Osteocyte (in vitro differentiated cells): Measurements from ENCODE around the gene PLEK. TPM values are rescaled to one million over a fixed set of nuclear protein-coding genes. Genes with fewer than 3 reads are reported as not detected.
A peak's percentile ranks its signal among the peaks of the same experiment; 100 is the strongest.

Source experiments
- DNase-seq: peaks from one replicate; pipeline ENCODE4 v3.0.0; 2021; ENCODE audit warnings: mixed read lengths; ENCODE audit not compliant: unreplicated experiment; ENCODE audit errors: extremely low spot score
- H3K27ac Mint-ChIP-seq: one replicate; pipeline ENCODE4 v1.8.0; 2021; ENCODE audit warnings: mild to moderate bottlenecking, mixed read lengths; ENCODE audit not compliant: unreplicated experiment
- H3K27me3 Mint-ChIP-seq: one replicate; pipeline ENCODE4 v1.8.0; 2021; ENCODE audit warnings: mixed read lengths; ENCODE audit not compliant: unreplicated experiment
- H3K36me3 Mint-ChIP-seq: one replicate; pipeline ENCODE4 v1.8.0; 2021; ENCODE audit warnings: mixed read lengths; ENCODE audit not compliant: unreplicated experiment
- H3K4me1 Mint-ChIP-seq: one replicate; pipeline ENCODE4 v1.8.0; 2021; ENCODE audit warnings: mixed read lengths; ENCODE audit not compliant: unreplicated experiment
- H3K4me3 Mint-ChIP-seq: one replicate; pipeline ENCODE4 v1.8.0; 2021; ENCODE audit warnings: mild to moderate bottlenecking, moderate library complexity, mixed read lengths; ENCODE audit not compliant: unreplicated experiment
- H3K9me3 Mint-ChIP-seq: one replicate; pipeline ENCODE4 v1.8.0; 2021; ENCODE audit warnings: mixed read lengths; ENCODE audit not compliant: unreplicated experiment
- CTCF ChIP-seq: fragments of 200-600 bp; sonication (generic); IDR thresholded peaks from 2 replicates; pipeline ENCODE4 v1.5.0; 2021; ENCODE audit warnings: antibody characterized with exemption, mild to moderate bottlenecking, moderate library complexity
- total RNA-seq: library from RNA; stranded (reverse); gene quantifications from 2 replicates; pipeline ENCODE4 v1.2.1, GENCODE V29; 2021

PLEK gene
- total RNA-seq, 1 donor from 2014 or later = 0.19 TPM

- peaks cover 2% of the 10 kb centered on the region for H3K4me1 Mint-ChIP-seq
- H3K27ac Mint-ChIP-seq = no peak overlapping the region
- no peak overlapping the region for H3K4me3 Mint-ChIP-seq
- no peaks in the 10 kb centered on the region for H3K36me3 Mint-ChIP-seq
- peak; percentile 66 for TF ChIP-seq CTCF
- DNase-seq = no peak
- no peaks in the 10 kb centered on the region for H3K27me3 Mint-ChIP-seq
- H3K9me3 Mint-ChIP-seq = peaks cover 4% of the 10 kb centered on the region
These were observed 3.0 kb upstream of the PLEK start for GRCh38 chr2:68362069-68362468.

- Mint-ChIP-seq H3K27ac (no peak overlapping the region), H3K27me3 (no peaks in the 10 kb centered on the region), H3K9me3 (peaks cover 4% of the 10 kb centered on the region), H3K36me3 (no peaks in the 10 kb centered on the region), H3K4me1 (peaks cover 2% of the 10 kb centered on the region), H3K4me3 (no peak overlapping the region)
- DNase-seq = no peak
- no peak for TF ChIP-seq CTCF
These were observed 2.3 kb upstream of the PLEK start for GRCh38 chr2:68362749-68363148.

GRCh38 chr2:68363721-68364120 lies 1.4 kb upstream of the PLEK start:
- DNase-seq = no peak
- Mint-ChIP-seq H3K4me3 (no peak overlapping the region), H3K27ac (no peak overlapping the region), H3K27me3 (peaks cover 3% of the 10 kb centered on the region), H3K36me3 (no peaks in the 10 kb centered on the region), H3K9me3 (peaks cover 4% of the 10 kb centered on the region), H3K4me1 (peaks cover 2% of the 10 kb centered on the region)
- no peak for TF ChIP-seq CTCF

GRCh38 chr2:68366083-68366560 lies 1.0 kb downstream of the PLEK start:
- DNase-seq = no peak
- Mint-ChIP-seq H3K9me3 (peaks cover 4% of the 10 kb centered on the region), H3K4me1 (peaks cover 2% of the 10 kb centered on the region), H3K4me3 (no peak overlapping the region), H3K27ac (no peak overlapping the region), H3K27me3 (peaks cover 6% of the 10 kb centered on the region), H3K36me3 (no peaks in the 10 kb centered on the region)
- TF ChIP-seq CTCF = no peak

- Mint-ChIP-seq H3K4me1 (no peaks in the 10 kb centered on the region), H3K4me3 (no peak overlapping the region), H3K27ac (no peak overlapping the region), H3K36me3 (no peaks in the 10 kb centered on the region), H3K27me3 (peaks cover 6% of the 10 kb centered on the region), H3K9me3 (no peaks in the 10 kb centered on the region)
- TF ChIP-seq CTCF = no peak
- DNase-seq = no peak
These were observed 3.0 kb downstream of the PLEK start for GRCh38 chr2:68367953-68368653.
